ENCODE data around the gene IAPP.

IAPP gene

DNA sequence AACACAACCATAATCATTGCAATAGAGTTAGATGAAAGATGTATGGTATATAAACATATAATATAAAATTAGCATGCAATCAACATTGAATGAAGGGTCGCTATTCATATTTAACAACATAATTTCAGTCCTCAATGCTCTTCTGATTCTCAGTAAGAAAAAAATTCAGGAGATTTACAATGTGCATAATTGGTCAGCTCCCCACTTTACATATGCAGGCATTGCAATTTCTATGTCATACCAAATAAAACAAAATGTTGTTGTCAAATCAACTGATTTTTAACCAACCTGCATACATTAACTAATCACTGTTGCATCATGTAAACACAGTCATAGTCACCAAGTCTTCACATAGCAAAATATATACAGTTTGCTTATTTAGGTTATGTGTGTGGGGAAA lies 32.8 kb upstream of the IAPP start:
- Histone ChIP-seq H3K4me2 (ENCODE audit: low read length) (no peak overlapping the region), H3K9ac (ENCODE audit: low read length) (no peak overlapping the region), H3K9me2 (ENCODE audit: low read depth, low read length) (no peaks in the 10 kb centered on the region), H3K4me3 (ENCODE audit: low read depth, low read length, poor library complexity, severe bottlenecking) (no peak overlapping the region), H3K27me3 (ENCODE audit: insufficient read depth, low read length) (no peaks in the 10 kb centered on the region), H3K36me3 (ENCODE audit: insufficient read depth, low read length) (no peaks in the 10 kb centered on the region), H3K4me1 (ENCODE audit: insufficient read depth, low read length, severe bottlenecking) (no peaks in the 10 kb centered on the region), H3F3A (ENCODE audit: insufficient read depth, low read length) (no peaks in the 10 kb centered on the region), H4K20me1 (ENCODE audit: insufficient read depth, low read length) (no peaks in the 10 kb centered on the region), H3K9me3 (ENCODE audit: low read length) (no peaks in the 10 kb centered on the region), H3K79me2 (ENCODE audit: insufficient read depth, low read length) (no peaks in the 10 kb centered on the region), H3K27ac (ENCODE audit: low read depth, low read length, poor library complexity, severe bottlenecking) (no peak overlapping the region), H2AFZ (ENCODE audit: low read length) (no peak overlapping the region)
- no peak for TF ChIP-seq EZH2 (IDR thresholded peaks at IDR 0.05; ENCODE audit: borderline replicate concordance, low read length)
- TF ChIP-seq, protein P1, sequence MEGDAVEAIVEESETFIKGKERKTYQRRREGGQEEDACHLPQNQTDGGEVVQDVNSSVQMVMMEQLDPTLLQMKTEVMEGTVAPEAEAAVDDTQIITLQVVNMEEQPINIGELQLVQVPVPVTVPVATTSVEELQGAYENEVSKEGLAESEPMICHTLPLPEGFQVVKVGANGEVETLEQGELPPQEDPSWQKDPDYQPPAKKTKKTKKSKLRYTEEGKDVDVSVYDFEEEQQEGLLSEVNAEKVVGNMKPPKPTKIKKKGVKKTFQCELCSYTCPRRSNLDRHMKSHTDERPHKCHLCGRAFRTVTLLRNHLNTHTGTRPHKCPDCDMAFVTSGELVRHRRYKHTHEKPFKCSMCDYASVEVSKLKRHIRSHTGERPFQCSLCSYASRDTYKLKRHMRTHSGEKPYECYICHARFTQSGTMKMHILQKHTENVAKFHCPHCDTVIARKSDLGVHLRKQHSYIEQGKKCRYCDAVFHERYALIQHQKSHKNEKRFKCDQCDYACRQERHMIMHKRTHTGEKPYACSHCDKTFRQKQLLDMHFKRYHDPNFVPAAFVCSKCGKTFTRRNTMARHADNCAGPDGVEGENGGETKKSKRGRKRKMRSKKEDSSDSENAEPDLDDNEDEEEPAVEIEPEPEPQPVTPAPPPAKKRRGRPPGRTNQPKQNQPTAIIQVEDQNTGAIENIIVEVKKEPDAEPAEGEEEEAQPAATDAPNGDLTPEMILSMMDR (IDR thresholded peaks at IDR 0.05; ENCODE audit: low read length), result no peak

DNA sequence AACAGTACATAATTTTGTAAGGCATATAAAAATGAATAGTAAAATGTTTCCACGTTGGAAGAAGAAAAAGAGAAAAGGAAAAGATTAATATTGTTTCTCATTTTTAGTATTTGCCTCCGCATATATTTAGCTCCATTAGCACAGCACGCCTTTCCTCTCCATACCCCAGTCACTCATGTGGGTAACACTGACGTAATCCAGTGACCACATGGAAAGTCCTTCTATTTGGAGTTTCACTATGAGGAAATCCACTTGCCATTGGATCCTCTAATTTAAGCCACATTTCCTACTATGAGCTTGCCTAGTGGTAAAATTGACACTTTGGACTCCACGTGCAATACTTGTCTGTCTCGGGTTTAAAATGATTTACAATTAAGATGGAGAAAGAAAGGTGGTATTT lies 32.3 kb upstream of the IAPP start:
- H3K36me3 ChIP-seq (ENCODE audit: insufficient read depth, low read length), result no peaks in the 10 kb centered on the region
- H3K79me2 ChIP-seq (ENCODE audit: insufficient read depth, low read length), result no peaks in the 10 kb centered on the region
- H3K4me3 ChIP-seq (ENCODE audit: low read depth, low read length, poor library complexity, severe bottlenecking), result no peak overlapping the region
- H3K9ac ChIP-seq (ENCODE audit: low read length), result no peak overlapping the region
- no peak for TF ChIP-seq EZH2 (IDR thresholded peaks at IDR 0.05; ENCODE audit: borderline replicate concordance, low read length)
- TF ChIP-seq, protein P1 (IDR thresholded peaks at IDR 0.05; ENCODE audit: low read length), result no peak
- H3K27me3 ChIP-seq (ENCODE audit: insufficient read depth, low read length), result no peaks in the 10 kb centered on the region
- H3K4me1 ChIP-seq (ENCODE audit: insufficient read depth, low read length, severe bottlenecking), result no peaks in the 10 kb centered on the region
- H3K4me2 ChIP-seq (ENCODE audit: low read length), result no peak overlapping the region
- H3K27ac ChIP-seq (ENCODE audit: low read depth, low read length, poor library complexity, severe bottlenecking), result no peak overlapping the region
- no peaks in the 10 kb centered on the region for H3K9me3 ChIP-seq (ENCODE audit: low read length)
- no peaks in the 10 kb centered on the region for H4K20me1 ChIP-seq (ENCODE audit: insufficient read depth, low read length)
- no peak overlapping the region for H2AFZ ChIP-seq (ENCODE audit: low read length)
- H3F3A ChIP-seq (ENCODE audit: insufficient read depth, low read length), result no peaks in the 10 kb centered on the region
- H3K9me2 ChIP-seq (ENCODE audit: low read depth, low read length), result no peaks in the 10 kb centered on the region

DNA sequence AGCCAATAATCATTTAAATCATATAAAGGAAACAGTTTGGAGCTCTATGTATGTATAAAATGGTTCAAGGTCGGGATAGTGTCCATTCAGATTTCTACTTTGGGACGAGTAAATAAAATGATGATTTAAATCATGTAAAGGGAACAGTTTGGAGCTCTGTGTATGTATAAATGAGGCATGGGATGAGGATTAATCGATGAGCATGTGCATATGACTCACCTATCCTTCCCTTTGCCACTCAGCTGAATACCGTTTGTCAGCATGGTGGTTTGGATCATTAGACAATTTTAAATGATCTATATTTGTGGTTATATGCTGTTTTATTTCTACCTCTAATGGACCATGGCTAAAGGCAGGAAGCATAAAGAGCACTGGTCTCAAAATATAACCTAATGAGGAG lies 30.9 kb upstream of the IAPP start:
- Histone ChIP-seq H3K36me3 (ENCODE audit: insufficient read depth, low read length) (no peaks in the 10 kb centered on the region), H3K27ac (ENCODE audit: low read depth, low read length, poor library complexity, severe bottlenecking) (no peak overlapping the region), H3K4me3 (ENCODE audit: low read depth, low read length, poor library complexity, severe bottlenecking) (no peak overlapping the region), H3K4me1 (ENCODE audit: insufficient read depth, low read length, severe bottlenecking) (no peaks in the 10 kb centered on the region), H2AFZ (ENCODE audit: low read length) (no peak overlapping the region), H4K20me1 (ENCODE audit: insufficient read depth, low read length) (no peaks in the 10 kb centered on the region), H3K79me2 (ENCODE audit: insufficient read depth, low read length) (no peaks in the 10 kb centered on the region), H3K9ac (ENCODE audit: low read length) (no peak overlapping the region), H3K9me3 (ENCODE audit: low read length) (no peaks in the 10 kb centered on the region), H3F3A (ENCODE audit: insufficient read depth, low read length) (no peaks in the 10 kb centered on the region), H3K4me2 (ENCODE audit: low read length) (no peak overlapping the region), H3K27me3 (ENCODE audit: insufficient read depth, low read length) (no peaks in the 10 kb centered on the region), H3K9me2 (ENCODE audit: low read depth, low read length) (no peaks in the 10 kb centered on the region)
- TF ChIP-seq, protein P1 (IDR thresholded peaks at IDR 0.05; ENCODE audit: low read length), result no peak
- no peak for TF ChIP-seq EZH2 (IDR thresholded peaks at IDR 0.05; ENCODE audit: borderline replicate concordance, low read length)
